C4-2B (cell line): Measurements from ENCODE around the gene CFAP46.

Experiments used
- ZFX ChIP-seq: fragments of 450-650 bp; IDR thresholded peaks from 2 replicates; pipeline ENCODE4 v1.6.1; 2017
- TF ChIP-seq, protein P1 (sequence below): fragments of 450-650 bp; conservative IDR thresholded peaks from 2 replicates; pipeline ENCODE4 v1.5.1; 2017; ENCODE audit warnings: mild to moderate bottlenecking

DNA sequence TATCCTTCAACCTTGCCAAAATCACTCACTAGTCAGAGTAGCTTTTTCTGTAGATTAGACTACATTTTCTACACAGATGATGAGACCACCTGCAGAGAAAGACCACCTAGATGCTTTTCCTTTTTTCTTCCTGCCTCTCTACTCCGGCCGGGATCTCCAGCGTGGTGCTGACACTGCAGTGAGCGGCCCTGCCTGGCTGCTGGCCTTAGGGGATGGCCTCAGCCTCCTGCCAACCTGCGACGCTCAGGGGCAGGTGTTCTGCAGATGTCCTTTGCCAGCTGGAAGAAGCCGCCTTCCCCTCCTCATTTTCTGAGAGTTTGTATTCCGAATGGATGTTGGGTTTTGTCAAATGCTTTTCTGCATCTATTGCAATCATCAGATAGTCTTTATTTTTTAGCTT is 113.0 kb downstream of the CFAP46 start:
- TF ChIP-seq, protein P1, sequence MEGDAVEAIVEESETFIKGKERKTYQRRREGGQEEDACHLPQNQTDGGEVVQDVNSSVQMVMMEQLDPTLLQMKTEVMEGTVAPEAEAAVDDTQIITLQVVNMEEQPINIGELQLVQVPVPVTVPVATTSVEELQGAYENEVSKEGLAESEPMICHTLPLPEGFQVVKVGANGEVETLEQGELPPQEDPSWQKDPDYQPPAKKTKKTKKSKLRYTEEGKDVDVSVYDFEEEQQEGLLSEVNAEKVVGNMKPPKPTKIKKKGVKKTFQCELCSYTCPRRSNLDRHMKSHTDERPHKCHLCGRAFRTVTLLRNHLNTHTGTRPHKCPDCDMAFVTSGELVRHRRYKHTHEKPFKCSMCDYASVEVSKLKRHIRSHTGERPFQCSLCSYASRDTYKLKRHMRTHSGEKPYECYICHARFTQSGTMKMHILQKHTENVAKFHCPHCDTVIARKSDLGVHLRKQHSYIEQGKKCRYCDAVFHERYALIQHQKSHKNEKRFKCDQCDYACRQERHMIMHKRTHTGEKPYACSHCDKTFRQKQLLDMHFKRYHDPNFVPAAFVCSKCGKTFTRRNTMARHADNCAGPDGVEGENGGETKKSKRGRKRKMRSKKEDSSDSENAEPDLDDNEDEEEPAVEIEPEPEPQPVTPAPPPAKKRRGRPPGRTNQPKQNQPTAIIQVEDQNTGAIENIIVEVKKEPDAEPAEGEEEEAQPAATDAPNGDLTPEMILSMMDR, result no peak
- TF ChIP-seq ZFX, result no peak
